ENCODE results near the gene NISCH.

The NISCH gene

GRCh38 chr3:52537726-52538421 is 82.5 kb downstream of the NISCH start:
- TF ChIP-seq, protein P1, sequence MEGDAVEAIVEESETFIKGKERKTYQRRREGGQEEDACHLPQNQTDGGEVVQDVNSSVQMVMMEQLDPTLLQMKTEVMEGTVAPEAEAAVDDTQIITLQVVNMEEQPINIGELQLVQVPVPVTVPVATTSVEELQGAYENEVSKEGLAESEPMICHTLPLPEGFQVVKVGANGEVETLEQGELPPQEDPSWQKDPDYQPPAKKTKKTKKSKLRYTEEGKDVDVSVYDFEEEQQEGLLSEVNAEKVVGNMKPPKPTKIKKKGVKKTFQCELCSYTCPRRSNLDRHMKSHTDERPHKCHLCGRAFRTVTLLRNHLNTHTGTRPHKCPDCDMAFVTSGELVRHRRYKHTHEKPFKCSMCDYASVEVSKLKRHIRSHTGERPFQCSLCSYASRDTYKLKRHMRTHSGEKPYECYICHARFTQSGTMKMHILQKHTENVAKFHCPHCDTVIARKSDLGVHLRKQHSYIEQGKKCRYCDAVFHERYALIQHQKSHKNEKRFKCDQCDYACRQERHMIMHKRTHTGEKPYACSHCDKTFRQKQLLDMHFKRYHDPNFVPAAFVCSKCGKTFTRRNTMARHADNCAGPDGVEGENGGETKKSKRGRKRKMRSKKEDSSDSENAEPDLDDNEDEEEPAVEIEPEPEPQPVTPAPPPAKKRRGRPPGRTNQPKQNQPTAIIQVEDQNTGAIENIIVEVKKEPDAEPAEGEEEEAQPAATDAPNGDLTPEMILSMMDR (IDR thresholded peaks at IDR 0.05; ENCODE audit: borderline replicate concordance, control extremely low read depth, extremely low read depth, insufficient read depth, missing control alignments) = no peak
- DNase-seq (ENCODE audit: low spot score) = no peak
- in situ Hi-C loops (cut with MboI; ENCODE audit: low sequenced_read_pairs, unreplicated experiment) = no loop called here

DNA sequence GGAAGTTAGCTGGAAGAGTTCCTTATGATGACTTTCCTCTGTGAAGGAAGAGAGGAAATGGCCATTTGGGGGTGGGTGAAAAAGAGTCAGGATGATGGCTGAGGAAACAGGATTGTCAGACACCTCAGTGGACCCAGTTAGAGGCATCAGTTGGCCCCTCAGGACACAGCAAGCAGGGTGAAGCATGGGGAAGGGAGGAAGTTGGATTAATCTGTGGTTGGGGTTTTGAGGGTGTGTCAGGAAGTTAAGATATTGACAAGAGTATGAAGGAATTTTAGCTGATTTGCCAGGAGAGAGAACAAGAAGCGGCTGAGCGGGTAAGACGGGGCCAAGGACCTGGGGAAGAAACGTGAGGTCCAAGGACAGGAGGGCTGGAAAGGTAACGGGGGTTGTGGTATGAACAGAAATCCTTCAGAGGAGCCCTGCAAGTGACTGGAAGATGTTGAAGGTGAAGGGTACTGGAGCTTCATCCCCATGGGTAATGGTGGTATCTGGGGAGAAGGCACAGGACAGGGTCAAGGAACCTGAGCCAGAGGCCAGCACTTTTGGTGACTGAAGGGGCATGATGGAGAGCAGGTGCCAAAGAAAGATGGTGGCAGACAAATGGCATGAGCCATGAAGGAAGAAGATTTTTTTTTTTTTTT is 83.7 kb downstream of the NISCH start:
- no peak for DNase-seq (ENCODE audit: low spot score)
- TF ChIP-seq, protein P1 (IDR thresholded peaks at IDR 0.05; ENCODE audit: borderline replicate concordance, control extremely low read depth, extremely low read depth, insufficient read depth, missing control alignments) = no peak
- in situ Hi-C loops (cut with MboI; ENCODE audit: low sequenced_read_pairs, unreplicated experiment) = no loop called here

- DNase-seq (ENCODE audit: low spot score) = no peak
- in situ Hi-C loops (cut with MboI; ENCODE audit: low sequenced_read_pairs, unreplicated experiment) = no loop called here
Measured at GRCh38 chr3:52541050-52541449, 85.6 kb downstream of the NISCH start.

More at GRCh38 chr3:52541050-52541449, 85.6 kb downstream of the NISCH start:
- TF ChIP-seq, protein P1 (IDR thresholded peaks at IDR 0.05; ENCODE audit: borderline replicate concordance, control extremely low read depth, extremely low read depth, insufficient read depth, missing control alignments) = no peak
